D721Med (cell line): ENCODE results near the gene TRAK1.

Experiments used
- DNase-seq: peaks from one replicate; pipeline ENCODE4 v3.0.0; 2011; ENCODE audit warnings: low spot score; ENCODE audit not compliant: insufficient read length
- FAIRE-seq: peaks from 2 replicates; lab custom pipeline; 2011; peaks lifted over from hg19 to GRCh38; lab: Jason Lieb, UNC
- CTCF ChIP-seq: IDR thresholded peaks from 2 replicates; pipeline ENCODE4 v1.5.1; 2012; ENCODE audit warnings: mild to moderate bottlenecking, control low read depth; ENCODE audit not compliant: insufficient read depth; ENCODE audit errors: missing control alignments

Gene TRAK1

GRCh38 chr3:42198709-42199108, 107.6 kb downstream of the TRAK1 start:
- TF ChIP-seq CTCF: no peak
- DNase-seq: no peak
- FAIRE-seq: no peak

- TF ChIP-seq CTCF: no peak
- DNase-seq (no peak), FAIRE-seq (no peak)
Observed at GRCh38 chr3:42202217-42202865, 111.2 kb downstream of the TRAK1 start.

- TF ChIP-seq CTCF: no peak
- DNase-seq (no peak), FAIRE-seq (no peak)
Observed at GRCh38 chr3:42204867-42205599, 113.9 kb downstream of the TRAK1 start.

GRCh38 chr3:42205800-42206514, 114.8 kb downstream of the TRAK1 start:
- no peak for TF ChIP-seq CTCF
- DNase-seq: no peak
- no peak for FAIRE-seq

DNA sequence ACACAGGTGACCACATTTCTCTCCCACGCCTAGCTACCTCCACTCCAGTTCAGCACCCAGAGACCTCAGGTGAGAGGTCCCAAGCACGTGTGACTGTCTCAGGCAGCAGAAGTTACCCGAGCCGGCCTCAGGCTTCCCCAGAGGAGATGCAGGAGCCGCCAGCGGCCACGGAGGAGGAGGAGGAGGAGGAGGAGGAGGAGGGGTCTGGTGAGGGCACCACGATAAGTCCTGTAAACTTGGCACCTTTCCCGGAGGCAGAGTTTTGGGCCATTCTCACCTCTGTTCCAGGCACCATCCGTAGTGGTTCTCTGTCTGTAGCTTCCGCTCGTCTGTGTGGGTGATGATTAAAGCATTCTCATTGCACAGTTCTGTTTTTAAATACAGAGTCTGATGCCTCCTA, 118.8 kb downstream of the TRAK1 start:
- TF ChIP-seq CTCF: no peak
- no peak for FAIRE-seq
- DNase-seq: no peak

DNA sequence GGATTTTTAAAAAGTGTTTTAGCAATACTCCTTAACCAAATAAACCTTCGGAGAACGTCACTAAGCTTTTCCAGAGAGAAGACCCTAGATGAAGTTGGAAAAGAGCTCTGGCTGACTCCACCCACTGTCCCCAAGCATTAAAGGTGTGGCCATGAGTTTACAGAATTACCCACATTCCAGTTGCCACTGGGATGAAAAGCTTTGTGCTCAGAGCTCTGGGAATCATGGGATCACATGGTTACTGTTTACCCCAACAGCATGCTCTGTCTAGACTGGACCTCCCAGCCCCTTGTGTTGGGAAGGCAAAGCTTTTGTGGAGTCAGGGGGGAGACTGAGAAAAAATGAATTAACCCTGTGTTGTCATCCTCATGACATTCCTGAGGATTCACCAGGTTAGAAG, 119.6 kb downstream of the TRAK1 start:
- FAIRE-seq (no peak), DNase-seq (no peak)
- no peak for TF ChIP-seq CTCF
